Fibroblast of lung (primary cell): Measurements from ENCODE around the gene CLASP1.

Experiments used
- EZH2 ChIP-seq: IDR thresholded peaks from 2 replicates; pipeline ENCODE4 v1.5.1; 2012; ENCODE audit warnings: low read length, control low read depth, mild to moderate bottlenecking; ENCODE audit errors: missing control alignments
- TF ChIP-seq, protein P1 (sequence below), 2 donors: IDR thresholded peaks in 1 of 2; conservative IDR thresholded peaks in 1 of 2; 1 replicate in 1 of 2; 2 replicates in 1 of 2; pipeline ENCODE4 v1.5.1; 2011 to 2012; ENCODE audit warnings: low read length in 2 of 2, control low read depth in 1 of 2, inconsistent platforms in 1 of 2, low read depth in 1 of 2, mild to moderate bottlenecking in 1 of 2

DNA sequence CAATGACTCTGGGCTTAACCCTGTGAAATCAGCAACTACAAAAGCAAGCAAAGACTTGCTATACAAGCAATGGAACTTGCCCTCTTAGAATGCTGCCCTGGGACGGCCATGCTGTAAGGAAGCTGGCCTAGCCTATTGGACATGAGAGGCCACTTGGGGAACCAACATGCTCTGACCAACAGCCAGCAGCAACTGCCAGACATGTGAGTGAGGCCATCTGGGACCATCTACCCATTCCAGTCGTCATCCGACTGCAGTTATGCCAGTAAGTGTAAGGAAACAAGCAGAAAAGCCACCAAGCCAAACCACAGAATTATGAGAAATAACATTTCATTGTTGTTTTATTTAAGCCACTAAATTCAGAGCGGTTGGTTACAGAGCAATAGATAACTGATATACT is 40.9 kb downstream of the CLASP1 start:
- TF ChIP-seq EZH2, result no peak
- TF ChIP-seq, protein P1, sequence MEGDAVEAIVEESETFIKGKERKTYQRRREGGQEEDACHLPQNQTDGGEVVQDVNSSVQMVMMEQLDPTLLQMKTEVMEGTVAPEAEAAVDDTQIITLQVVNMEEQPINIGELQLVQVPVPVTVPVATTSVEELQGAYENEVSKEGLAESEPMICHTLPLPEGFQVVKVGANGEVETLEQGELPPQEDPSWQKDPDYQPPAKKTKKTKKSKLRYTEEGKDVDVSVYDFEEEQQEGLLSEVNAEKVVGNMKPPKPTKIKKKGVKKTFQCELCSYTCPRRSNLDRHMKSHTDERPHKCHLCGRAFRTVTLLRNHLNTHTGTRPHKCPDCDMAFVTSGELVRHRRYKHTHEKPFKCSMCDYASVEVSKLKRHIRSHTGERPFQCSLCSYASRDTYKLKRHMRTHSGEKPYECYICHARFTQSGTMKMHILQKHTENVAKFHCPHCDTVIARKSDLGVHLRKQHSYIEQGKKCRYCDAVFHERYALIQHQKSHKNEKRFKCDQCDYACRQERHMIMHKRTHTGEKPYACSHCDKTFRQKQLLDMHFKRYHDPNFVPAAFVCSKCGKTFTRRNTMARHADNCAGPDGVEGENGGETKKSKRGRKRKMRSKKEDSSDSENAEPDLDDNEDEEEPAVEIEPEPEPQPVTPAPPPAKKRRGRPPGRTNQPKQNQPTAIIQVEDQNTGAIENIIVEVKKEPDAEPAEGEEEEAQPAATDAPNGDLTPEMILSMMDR (conservative IDR thresholded peaks at IDR 0.05 in 1 of 2, IDR thresholded peaks at IDR 0.05 in 1 of 2; ENCODE audit: low read depth in 1 of 2, low read length in 2 of 2), result no peak
